ENCODE data around the gene UBALD2.

Gene UBALD2

GRCh38 chr17:76314392-76315227 is 49.5 kb downstream of the UBALD2 start:
- no peaks in the 10 kb centered on the region for H3K4me1 ChIP-seq (ENCODE audit: insufficient read depth, low read length)
- ATAC-seq (ENCODE audit: insufficient read depth, low read depth): no peak

GRCh38 chr17:76317535-76317934 is 52.4 kb downstream of the UBALD2 start:
- ATAC-seq (ENCODE audit: insufficient read depth, low read depth): no peak

More at GRCh38 chr17:76314392-76315227, 49.5 kb downstream of the UBALD2 start:
- H3K36me3 ChIP-seq (ENCODE audit: insufficient read depth, low read length): peaks cover 52% of the 10 kb centered on the region
- no peaks in the 10 kb centered on the region for H3K27me3 ChIP-seq (ENCODE audit: insufficient read depth, low read length, poor library complexity)
- TF ChIP-seq EZH2 (IDR thresholded peaks at IDR 0.05; ENCODE audit: borderline replicate concordance, low read depth, low read length, severe bottlenecking): no peak
- no peak for TF ChIP-seq CTCF (IDR thresholded peaks at IDR 0.05; ENCODE audit: borderline replicate concordance, extremely low read depth, low read length, poor library complexity, severe bottlenecking)
- H3K27ac ChIP-seq (ENCODE audit: low read length): peak overlapping the region; percentile 20; the same call in 1 of the 2 replicates
- no peaks in the 10 kb centered on the region for H3K9me3 ChIP-seq (ENCODE audit: insufficient read depth, low read length, severe bottlenecking)
- H3K4me2 ChIP-seq (ENCODE audit: insufficient read depth, low read length): no peak overlapping the region
- DNase-seq: no peak
- H3K9ac ChIP-seq (ENCODE audit: low read depth, low read length): no peak overlapping the region
- no peaks in the 10 kb centered on the region for H3K79me2 ChIP-seq (ENCODE audit: insufficient read depth, low read length)
- H4K20me1 ChIP-seq (ENCODE audit: insufficient read depth, low read length): no peaks in the 10 kb centered on the region
- H2AFZ ChIP-seq (ENCODE audit: low read depth, low read length): no peak overlapping the region
- no peak overlapping the region for H3K4me3 ChIP-seq (ENCODE audit: low read depth in 1 of 2, low read length in 2 of 2)

GRCh38 chr17:76318586-76318985 is 53.4 kb downstream of the UBALD2 start:
- ATAC-seq (ENCODE audit: insufficient read depth, low read depth) (no peak), DNase-seq (no peak)
- no peaks in the 10 kb centered on the region for H3K4me1 ChIP-seq (ENCODE audit: insufficient read depth, low read length)
- H3K27me3 ChIP-seq (ENCODE audit: insufficient read depth, low read length, poor library complexity): no peaks in the 10 kb centered on the region
- H3K27ac ChIP-seq (ENCODE audit: low read length): no peak overlapping the region
- H4K20me1 ChIP-seq (ENCODE audit: insufficient read depth, low read length): no peaks in the 10 kb centered on the region
- H3K36me3 ChIP-seq (ENCODE audit: insufficient read depth, low read length): peaks cover 46% of the 10 kb centered on the region
- TF ChIP-seq EZH2 (IDR thresholded peaks at IDR 0.05; ENCODE audit: borderline replicate concordance, low read depth, low read length, severe bottlenecking) (no peak), CTCF (IDR thresholded peaks at IDR 0.05; ENCODE audit: borderline replicate concordance, extremely low read depth, low read length, poor library complexity, severe bottlenecking) (no peak)
- no peak overlapping the region for H3K9ac ChIP-seq (ENCODE audit: low read depth, low read length)
- no peaks in the 10 kb centered on the region for H3K9me3 ChIP-seq (ENCODE audit: insufficient read depth, low read length, severe bottlenecking)
- H3K79me2 ChIP-seq (ENCODE audit: insufficient read depth, low read length): no peaks in the 10 kb centered on the region
- no peak overlapping the region for H3K4me2 ChIP-seq (ENCODE audit: insufficient read depth, low read length)
- no peak overlapping the region for H2AFZ ChIP-seq (ENCODE audit: low read depth, low read length)
- no peak overlapping the region for H3K4me3 ChIP-seq (ENCODE audit: low read depth in 1 of 2, low read length in 2 of 2)

More at GRCh38 chr17:76317535-76317934, 52.4 kb downstream of the UBALD2 start:
- Histone ChIP-seq H3K79me2 (ENCODE audit: insufficient read depth, low read length) (no peaks in the 10 kb centered on the region), H3K9me3 (ENCODE audit: insufficient read depth, low read length, severe bottlenecking) (no peaks in the 10 kb centered on the region), H3K4me3 (ENCODE audit: low read depth in 1 of 2, low read length in 2 of 2) (no peak overlapping the region), H3K9ac (ENCODE audit: low read depth, low read length) (no peak overlapping the region), H2AFZ (ENCODE audit: low read depth, low read length) (no peak overlapping the region), H3K4me1 (ENCODE audit: insufficient read depth, low read length) (no peaks in the 10 kb centered on the region), H3K36me3 (ENCODE audit: insufficient read depth, low read length) (peaks cover 46% of the 10 kb centered on the region), H3K27ac (ENCODE audit: low read length) (no peak overlapping the region), H4K20me1 (ENCODE audit: insufficient read depth, low read length) (no peaks in the 10 kb centered on the region), H3K4me2 (ENCODE audit: insufficient read depth, low read length) (no peak overlapping the region), H3K27me3 (ENCODE audit: insufficient read depth, low read length, poor library complexity) (no peaks in the 10 kb centered on the region)
- TF ChIP-seq CTCF (IDR thresholded peaks at IDR 0.05; ENCODE audit: borderline replicate concordance, extremely low read depth, low read length, poor library complexity, severe bottlenecking) (no peak), EZH2 (IDR thresholded peaks at IDR 0.05; ENCODE audit: borderline replicate concordance, low read depth, low read length, severe bottlenecking) (no peak)
- no peak for DNase-seq

Measured in DND-41 (cell line).